ENCODE results near the gene EIF4G1. TPM values are rescaled to one million over a fixed set of nuclear protein-coding genes. Genes with fewer than 3 reads are reported as not detected.

EIF4G1 gene
- total RNA-seq, 6 donors from 2014 or later: 278 to 408 (median 326) TPM

DNA sequence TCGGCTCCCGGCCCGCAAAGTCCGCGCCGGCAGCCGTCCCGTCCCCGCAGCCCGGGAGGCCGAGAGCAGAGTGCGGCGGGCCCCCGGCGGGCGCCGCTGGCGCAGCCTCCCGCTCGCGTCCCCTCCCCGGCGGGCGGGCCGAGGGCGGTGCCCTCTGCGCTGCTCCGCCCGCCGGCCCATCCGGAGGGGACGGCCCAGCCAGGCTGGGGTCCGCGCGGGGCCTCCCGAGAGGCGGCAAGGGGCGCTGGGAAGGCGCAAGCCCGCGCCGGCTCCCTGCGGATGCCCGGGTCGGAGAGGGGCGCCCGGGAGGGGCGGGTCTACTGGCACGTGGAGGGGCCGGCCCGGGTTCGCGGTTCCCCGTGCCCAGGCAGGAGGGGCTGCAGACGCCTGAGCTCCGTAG lies 47.1 kb downstream of the EIF4G1 start, which contains the start of the genes CLCN2 and POLR2H:
Gene CLCN2 (minus strand): TSS at position 74 of the 400 bp plus-strand sequence. CDS start 126 bp downstream, outside the sequence.
Gene POLR2H (plus strand): TSS at position 179 of the 400 bp plus-strand sequence. CDS start 1,783 bp downstream, outside the sequence.
- TF ChIP-seq POLR2A (IDR thresholded peaks at IDR 0.05) (peak in 2 of 4 donors; percentile 70 to 72), EP300 (IDR thresholded peaks at IDR 0.05) (no peak), POLR2AphosphoS5 (IDR thresholded peaks at IDR 0.05) (peak; percentile 37 to 72)
- TF ChIP-seq, protein P1, sequence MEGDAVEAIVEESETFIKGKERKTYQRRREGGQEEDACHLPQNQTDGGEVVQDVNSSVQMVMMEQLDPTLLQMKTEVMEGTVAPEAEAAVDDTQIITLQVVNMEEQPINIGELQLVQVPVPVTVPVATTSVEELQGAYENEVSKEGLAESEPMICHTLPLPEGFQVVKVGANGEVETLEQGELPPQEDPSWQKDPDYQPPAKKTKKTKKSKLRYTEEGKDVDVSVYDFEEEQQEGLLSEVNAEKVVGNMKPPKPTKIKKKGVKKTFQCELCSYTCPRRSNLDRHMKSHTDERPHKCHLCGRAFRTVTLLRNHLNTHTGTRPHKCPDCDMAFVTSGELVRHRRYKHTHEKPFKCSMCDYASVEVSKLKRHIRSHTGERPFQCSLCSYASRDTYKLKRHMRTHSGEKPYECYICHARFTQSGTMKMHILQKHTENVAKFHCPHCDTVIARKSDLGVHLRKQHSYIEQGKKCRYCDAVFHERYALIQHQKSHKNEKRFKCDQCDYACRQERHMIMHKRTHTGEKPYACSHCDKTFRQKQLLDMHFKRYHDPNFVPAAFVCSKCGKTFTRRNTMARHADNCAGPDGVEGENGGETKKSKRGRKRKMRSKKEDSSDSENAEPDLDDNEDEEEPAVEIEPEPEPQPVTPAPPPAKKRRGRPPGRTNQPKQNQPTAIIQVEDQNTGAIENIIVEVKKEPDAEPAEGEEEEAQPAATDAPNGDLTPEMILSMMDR (IDR thresholded peaks at IDR 0.05): no peak
- DNase-seq: peak; percentile 61 to 93
- 0% methylated on average over 1 of the region's 56 CpGs; no CpG with 5 or more reads in 1 of the 2 donors for WGBS, 2 donors

DNA sequence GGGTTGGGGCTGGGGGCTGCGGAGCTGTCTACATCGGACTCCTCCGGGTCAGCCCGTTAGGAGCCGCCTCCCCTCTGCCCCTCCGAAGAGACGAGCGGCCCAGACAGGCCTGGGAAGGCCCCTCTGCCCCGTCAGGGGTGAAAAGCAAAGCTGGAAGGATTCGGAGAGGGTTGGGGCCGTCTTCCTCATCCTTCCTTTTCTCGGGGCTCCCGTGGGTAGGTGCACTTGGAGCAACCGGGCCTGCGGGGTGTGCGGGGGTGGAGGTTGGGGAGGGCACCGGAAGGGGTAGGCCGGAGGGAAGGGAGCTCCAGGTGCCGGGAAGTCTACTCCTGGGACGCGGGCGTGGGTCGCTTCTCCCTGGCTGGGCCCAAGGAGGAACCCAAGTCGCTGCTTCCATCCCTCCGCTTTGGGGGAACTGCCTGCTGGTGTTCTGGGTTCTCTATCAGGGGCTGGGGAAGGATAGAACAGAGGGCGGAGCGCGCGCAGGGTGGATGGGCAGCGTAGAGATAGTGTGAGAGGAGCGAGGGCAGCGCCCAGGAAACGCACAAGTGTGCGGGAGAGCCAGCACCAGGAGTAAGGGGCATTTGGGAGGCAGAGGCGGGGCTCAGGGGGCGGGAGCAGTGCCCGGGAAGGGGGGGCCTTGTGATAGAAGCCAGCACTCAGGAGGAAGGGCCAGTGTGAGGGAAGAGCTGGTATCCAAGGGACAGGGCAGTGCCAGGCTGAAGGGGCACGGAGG lies 47.7 kb downstream of the EIF4G1 start:
- Histone ChIP-seq H3K9me3 (no peaks in the 10 kb centered on the region), H3K36me3 (peaks cover 0 to 22% (median 14%) of the 10 kb centered on the region in 4 donors), H3K4me3 (peak overlapping the region; percentile 67 to 96 (median 84)), H3K4me1 (peaks cover 21 to 26% (median 24%) of the 10 kb centered on the region in 4 donors), H3K27ac (peak overlapping the region; percentile 96 to 99 (median 98)), H3K27me3 (no peaks in the 10 kb centered on the region)
- ATAC-seq (ENCODE audit: low FRiP score in 2 of 2) (peak; percentile 47 to 62), DNase-seq (peak; percentile 81 to 90)
- TF ChIP-seq, protein P1 (IDR thresholded peaks at IDR 0.05): no peak
- TF ChIP-seq POLR2AphosphoS5 (IDR thresholded peaks at IDR 0.05) (peak; percentile 1 to 62), EP300 (IDR thresholded peaks at IDR 0.05) (no peak), POLR2A (IDR thresholded peaks at IDR 0.05) (peak in 2 of 4 donors; percentile 6 to 25)
- 0 to 1% methylated on average over 23 to 29 of the region's 38 CpGs for whole genome bisulfite sequencing, 2 donors

More for the DNA sequence above, 47.1 kb downstream of the EIF4G1 start, which contains the start of the genes CLCN2 and POLR2H:
- Histone ChIP-seq H3K27ac (peak within 1 kb of the TSS; percentile 96 to 99 (median 98)), H3K4me1 (peaks cover 21 to 26% (median 24%) of the 10 kb centered on the region in 4 donors), H3K4me3 (peak within 1 kb of the TSS; percentile 67 to 96 (median 84)), H3K36me3 (peaks cover 0 to 18% (median 13%) of the 10 kb centered on the region in 4 donors), H3K27me3 (no peaks in the 10 kb centered on the region), H3K9me3 (no peaks in the 10 kb centered on the region)
- ATAC-seq (ENCODE audit: low FRiP score in 2 of 2): peak; percentile 16 to 78

DNA sequence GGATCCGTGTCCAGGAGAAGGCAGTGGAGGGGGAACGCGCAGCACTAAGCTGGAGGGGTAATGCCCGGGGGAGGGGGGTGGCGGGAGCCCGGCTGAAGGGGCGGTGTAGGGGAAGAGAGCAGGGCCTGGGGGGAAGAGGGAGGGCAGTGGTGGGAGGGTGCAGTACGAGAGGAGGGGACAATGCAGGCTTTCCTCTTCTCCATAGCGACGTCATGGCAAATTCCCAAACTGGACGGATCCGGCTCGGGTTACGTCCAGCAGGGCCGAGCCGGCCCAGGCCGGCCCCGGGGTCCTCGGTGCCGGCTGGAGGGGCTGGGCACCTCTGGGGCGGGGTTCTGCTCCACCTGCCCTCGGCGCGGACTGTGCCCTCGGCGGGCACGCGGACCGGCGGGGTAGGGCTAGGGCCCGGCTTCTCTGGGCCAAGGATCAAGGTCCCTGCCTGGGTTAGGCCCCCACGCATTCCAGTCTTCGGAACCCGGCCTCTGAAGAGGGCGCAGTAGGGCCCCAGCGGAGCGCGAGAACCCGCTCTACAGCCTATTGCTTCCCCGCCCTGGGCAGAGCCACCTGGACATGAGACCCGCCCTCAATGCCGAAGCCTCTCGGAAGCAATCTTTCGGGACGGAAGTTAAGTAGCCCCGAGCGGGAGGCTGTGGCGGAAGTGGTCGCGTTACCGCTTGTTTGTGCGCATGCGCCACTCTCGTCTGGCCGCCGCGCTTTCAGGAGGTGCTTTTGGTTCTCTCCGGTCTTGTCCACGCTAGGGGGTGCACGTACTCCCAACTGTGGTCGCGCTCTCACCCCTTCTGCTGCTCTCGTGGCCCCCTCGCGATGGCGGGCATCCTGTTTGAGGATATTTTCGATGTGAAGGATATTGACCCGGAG lies 48.5 kb downstream of the EIF4G1 start:
- TF ChIP-seq POLR2A (IDR thresholded peaks at IDR 0.05) (peak in 3 of 4 donors; percentile 62 to 82 (median 69)), EP300 (IDR thresholded peaks at IDR 0.05) (no peak), POLR2AphosphoS5 (IDR thresholded peaks at IDR 0.05) (peak; percentile 75 to 88)
- TF ChIP-seq, protein P1 (IDR thresholded peaks at IDR 0.05): peak; percentile 35 to 62 (median 48)
- Histone ChIP-seq H3K27ac (peak overlapping the region; percentile 96 to 99 (median 98)), H3K36me3 (peaks cover 0 to 30% (median 13%) of the 10 kb centered on the region in 4 donors), H3K9me3 (no peaks in the 10 kb centered on the region), H3K4me1 (peaks cover 21 to 26% (median 24%) of the 10 kb centered on the region in 4 donors), H3K4me3 (peak overlapping the region; percentile 67 to 96 (median 84)), H3K27me3 (no peaks in the 10 kb centered on the region)
- ATAC-seq (ENCODE audit: low FRiP score in 2 of 2): peak; percentile 88 to 91
- WGBS, 2 donors: 0 to 1% methylated on average over 10 to 64 of the region's 68 CpGs
- peak; percentile 95 to 97 for DNase-seq

DNA sequence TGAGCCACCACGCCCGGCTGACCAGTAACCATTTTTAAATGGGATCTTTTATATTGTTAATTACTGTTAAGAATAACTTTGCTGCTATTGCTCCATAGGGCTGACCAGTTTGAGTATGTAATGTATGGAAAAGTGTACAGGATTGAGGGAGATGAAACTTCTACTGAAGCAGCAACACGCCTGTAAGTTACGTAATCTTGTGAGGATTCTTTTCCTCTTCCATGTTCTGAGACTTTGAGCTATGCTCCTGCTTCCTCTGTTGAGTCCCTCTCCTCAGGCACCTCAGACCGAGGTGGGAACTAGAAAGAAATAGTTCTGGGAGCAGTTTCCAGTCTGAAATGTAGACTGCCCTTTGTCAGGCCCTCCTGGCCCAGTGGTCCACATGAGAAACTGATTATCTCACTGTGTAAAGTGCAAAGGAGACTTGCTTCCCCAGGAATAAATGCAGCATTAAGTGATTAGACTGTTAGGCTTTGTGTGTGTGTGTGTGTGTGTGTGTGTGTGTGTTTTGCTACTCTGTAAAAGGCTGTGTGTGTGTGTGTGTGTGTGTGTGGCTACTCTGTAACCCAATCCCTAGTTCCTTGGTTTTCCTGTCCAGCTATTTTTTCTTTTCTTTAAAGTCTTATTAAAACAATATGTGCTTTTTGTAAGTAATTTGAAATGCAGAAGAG lies 52.3 kb downstream of the EIF4G1 start:
- no peak overlapping the region for H3K4me3 ChIP-seq
- H3K36me3 ChIP-seq: peaks cover 0 to 48% (median 22%) of the 10 kb centered on the region in 4 donors
- no peak overlapping the region for H3K27ac ChIP-seq
- no peaks in the 10 kb centered on the region for H3K9me3 ChIP-seq
- DNase-seq (no peak), ATAC-seq (ENCODE audit: low FRiP score in 2 of 2) (no peak)
- no peak for TF ChIP-seq POLR2A (IDR thresholded peaks at IDR 0.05)
- TF ChIP-seq POLR2AphosphoS5 (IDR thresholded peaks at IDR 0.05): no peak
- 82 to 91% methylated on average over 5 of the region's 5 CpGs for WGBS, 2 donors
- H3K4me1 ChIP-seq: peaks cover 18 to 28% (median 23%) of the 10 kb centered on the region in 4 donors
- H3K27me3 ChIP-seq: no peaks in the 10 kb centered on the region
